Esophagus squamous epithelium (tissue), 5 donors: Measurements from ENCODE around the gene ADGRD1. TPM values are rescaled to one million over a fixed set of nuclear protein-coding genes. Genes with fewer than 3 reads are reported as not detected.
A peak's percentile ranks its signal among the peaks of the same experiment; 100 is the strongest.

Experiments
- DNase-seq: peaks from one replicate; lab custom pipeline; 2025; lab: John Stamatoyannopoulos, UW
- H3K27ac ChIP-seq, 4 donors: fragments of 200-600 bp; sonication (generic); one replicate each; pipeline ENCODE4 v1.5.1; 2016 to 2019; ENCODE audit warnings: mild to moderate bottlenecking in 1 of 4
- H3K27me3 ChIP-seq, 4 donors: fragments of 200-600 bp; sonication (generic); 1 replicate in 3 of 4; 2 replicates in 1 of 4; pipeline versions ENCODE4 v1.5.1 to v1.6.0; 2017 to 2021; ENCODE audit warnings: antibody characterized with exemption in 1 of 4
- H3K36me3 ChIP-seq, 3 donors: fragments of 200-600 bp; sonication (generic); one replicate each; pipeline ENCODE4 v1.5.1; 2016 to 2019
- H3K4me1 ChIP-seq, 3 donors: fragments of 200-600 bp; sonication (generic); one replicate each; pipeline ENCODE4 v1.5.1; 2017 to 2019
- H3K4me3 ChIP-seq, 4 donors: fragments of 200-600 bp; sonication (generic); 1 replicate in 3 of 4; 2 replicates in 1 of 4; pipeline ENCODE4 v1.5.1; 2016 to 2019; ENCODE audit warnings: mild to moderate bottlenecking in 2 of 4, moderate library complexity in 1 of 4
- H3K9me3 ChIP-seq, 3 donors: fragments of 200-600 bp; sonication (generic); one replicate each; pipeline ENCODE4 v1.5.1; 2016 to 2019
- CTCF ChIP-seq, 6 experiments: fragments of 450-650 bp in 4 of 6; fragments of 200-600 bp in 2 of 6; sonication (generic) in 2 of 6; IDR thresholded peaks; one replicate each; pipeline ENCODE4 v1.5.1; 2016 to 2019; ENCODE audit warnings: antibody characterized with exemption in 6 of 6, mild to moderate bottlenecking in 4 of 6, moderate library complexity in 4 of 6
- POLR2A ChIP-seq, 4 donors: fragments of 450-650 bp; IDR thresholded peaks; one replicate each; pipeline ENCODE4 v1.6.1; 2017; ENCODE audit warnings: antibody characterized with exemption in 4 of 4, mild to moderate bottlenecking in 4 of 4, moderate library complexity in 3 of 4
- WGBS, 2 donors: methylation state at CpG; one replicate each; pipeline ENCODE4 v1.1.5; 2018; 5-methylcytosine and 5-hydroxymethylcytosine counted together
- intact Hi-C: fragments of 100-400 bp; cut with DNase I; formaldehyde crosslinking; loops from one replicate; pipeline ENCODE4 v1.15.0; 2022
- total RNA-seq, 4 donors: library from RNA; depleted of rRNA; stranded (reverse); fragments of >200 nt; gene quantifications; one replicate each; pipeline ENCODE4 v1.1.0, GENCODE V29; 2016
- donor health status: DM: yes; HTN: yes; CAD: no.

ADGRD1 gene
- total RNA-seq, 4 donors from 2014 or later: 2.2 to 28.2 (median 8.8) TPM

- Histone ChIP-seq H3K27ac (peak overlapping the region in 1 of 4 donors; percentile 28), H3K9me3 (no peaks in the 10 kb centered on the region), H3K36me3 (no peaks in the 10 kb centered on the region), H3K27me3 (peaks cover 0 to 15% (median 0%) of the 10 kb centered on the region in 4 donors), H3K4me1 (peaks cover 0 to 11% (median 0%) of the 10 kb centered on the region in 3 donors), H3K4me3 (no peak overlapping the region)
- intact Hi-C loops: no loop called here
- WGBS, 2 donors: 61 to 62% methylated on average over 11 of the region's 11 CpGs
- no peak for DNase-seq
- TF ChIP-seq POLR2A (IDR thresholded peaks at IDR 0.05) (no peak), CTCF (IDR thresholded peaks at IDR 0.05) (no peak)
These were observed 29.0 kb downstream of the ADGRD1 start for GRCh38 chr12:130982565-130983225.

GRCh38 chr12:130983328-130984017, 29.8 kb downstream of the ADGRD1 start:
- DNase-seq: no peak
- Histone ChIP-seq H3K36me3 (no peaks in the 10 kb centered on the region), H3K4me1 (peaks cover 0 to 11% (median 0%) of the 10 kb centered on the region in 3 donors), H3K4me3 (no peak overlapping the region), H3K27ac (peak overlapping the region in 2 of 4 donors; percentile 17 to 28), H3K27me3 (peaks cover 0 to 15% (median 0%) of the 10 kb centered on the region in 4 donors), H3K9me3 (no peaks in the 10 kb centered on the region)
- intact Hi-C loops: no loop called here
- WGBS, 2 donors: 60% methylated on average over 6 to 7 of the region's 7 CpGs
- TF ChIP-seq POLR2A (IDR thresholded peaks at IDR 0.05) (no peak), CTCF (IDR thresholded peaks at IDR 0.05) (no peak)

- Histone ChIP-seq H3K9me3 (no peaks in the 10 kb centered on the region), H3K36me3 (no peaks in the 10 kb centered on the region), H3K27ac (no peak overlapping the region), H3K4me3 (no peak overlapping the region), H3K27me3 (peaks cover 0 to 18% (median 0%) of the 10 kb centered on the region in 4 donors), H3K4me1 (peaks cover 0 to 11% (median 0%) of the 10 kb centered on the region in 3 donors)
- WGBS, 2 donors: 84 to 87% methylated on average over 12 of the region's 12 CpGs
- TF ChIP-seq CTCF (IDR thresholded peaks at IDR 0.05) (no peak), POLR2A (IDR thresholded peaks at IDR 0.05) (no peak)
- DNase-seq: no peak
- intact Hi-C loops: no loop called here
These were observed 30.7 kb downstream of the ADGRD1 start for GRCh38 chr12:130984183-130985058.

GRCh38 chr12:130987151-130987931, 33.6 kb downstream of the ADGRD1 start:
- Histone ChIP-seq H3K4me3 (no peak overlapping the region), H3K9me3 (no peaks in the 10 kb centered on the region), H3K4me1 (no peaks in the 10 kb centered on the region), H3K27me3 (peaks cover 0 to 21% (median 0%) of the 10 kb centered on the region in 4 donors), H3K27ac (no peak overlapping the region), H3K36me3 (peaks cover 0 to 1% (median 0%) of the 10 kb centered on the region in 3 donors)
- intact Hi-C loops: no loop called here
- TF ChIP-seq CTCF (IDR thresholded peaks at IDR 0.05) (no peak), POLR2A (IDR thresholded peaks at IDR 0.05) (no peak)
- no peak for DNase-seq
- 76 to 81% methylated on average over 22 of the region's 22 CpGs for WGBS, 2 donors
